SHP77 (cell line): Measurements from ENCODE around the gene C1orf141.
"Not testable (repeated sequence)": the region's sequence is repeated elsewhere in the genome, so short reads cannot be mapped to it uniquely, and the experiment has no call there.

Experiments used
- DNase-seq, 2 experiments: peaks; one replicate each; lab custom pipeline; 2025; lab: John Stamatoyannopoulos, UW

Gene C1orf141

GRCh38 chr1:67142931-67143330 lies 8.2 kb upstream of the C1orf141 start:
- DNase-seq, result no peak

GRCh38 chr1:67141832-67142231 lies 7.1 kb upstream of the C1orf141 start:
- DNase-seq, result not testable (repeated sequence)

GRCh38 chr1:67140460-67140859 lies 5.7 kb upstream of the C1orf141 start:
- DNase-seq, result no peak

GRCh38 chr1:67138813-67139499 lies 4.2 kb upstream of the C1orf141 start:
- DNase-seq, result no peak

GRCh38 chr1:67137307-67137753 lies 2.6 kb upstream of the C1orf141 start:
- no peak for DNase-seq

- no peak for DNase-seq
These were observed 584 bp upstream of the C1orf141 start for GRCh38 chr1:67135354-67135753.

GRCh38 chr1:67133177-67133576 lies 1.6 kb downstream of the C1orf141 start:
- DNase-seq, result no peak

- no peak for DNase-seq
These were observed 4.1 kb downstream of the C1orf141 start for GRCh38 chr1:67130673-67131072.

- no peak for DNase-seq
These were observed 7.8 kb downstream of the C1orf141 start for GRCh38 chr1:67126974-67127373.

GRCh38 chr1:67126111-67126746 lies 8.5 kb downstream of the C1orf141 start:
- no peak for DNase-seq

- no peak for DNase-seq
These were observed 10.3 kb downstream of the C1orf141 start for GRCh38 chr1:67124455-67124854.

- DNase-seq, result no peak
These were observed 13.7 kb downstream of the C1orf141 start for GRCh38 chr1:67120855-67121619.

GRCh38 chr1:67118646-67119045 lies 16.1 kb downstream of the C1orf141 start:
- DNase-seq, result no peak

GRCh38 chr1:67118191-67118590 lies 16.6 kb downstream of the C1orf141 start:
- no peak for DNase-seq

- no peak for DNase-seq
These were observed 20.6 kb downstream of the C1orf141 start for GRCh38 chr1:67114162-67114561.

GRCh38 chr1:67110352-67110751 lies 24.4 kb downstream of the C1orf141 start:
- no peak for DNase-seq

- no peak for DNase-seq
These were observed 29.3 kb downstream of the C1orf141 start for GRCh38 chr1:67105508-67105907.

- no peak for DNase-seq
These were observed 31.2 kb downstream of the C1orf141 start for GRCh38 chr1:67103548-67103947.

- DNase-seq, result no peak
These were observed 33.9 kb downstream of the C1orf141 start for GRCh38 chr1:67100833-67101232.

GRCh38 chr1:67097305-67097704 lies 37.5 kb downstream of the C1orf141 start:
- no peak for DNase-seq

GRCh38 chr1:67094191-67094590 lies 40.6 kb downstream of the C1orf141 start:
- no peak for DNase-seq

GRCh38 chr1:67089685-67090208 lies 45.0 kb downstream of the C1orf141 start:
- no peak for DNase-seq

GRCh38 chr1:67088440-67088839 lies 46.3 kb downstream of the C1orf141 start:
- DNase-seq, result no peak
